ENCODE results near the gene FGF14. TPM values are rescaled to one million over a fixed set of nuclear protein-coding genes. Genes with fewer than 3 reads are reported as not detected.

FGF14 gene
- total RNA-seq, 4 donors from 2014 or later = under 0.01 to 2.4 (median 0.99) TPM

- no peaks in the 10 kb centered on the region for H3K9me3 ChIP-seq
- intact Hi-C loops (cut with DNase I; ENCODE audit: low total_unique reads) = no loop called here
- H3K4me1 ChIP-seq = no peaks in the 10 kb centered on the region
- H3K27ac ChIP-seq = no peak overlapping the region
- no peak overlapping the region for H3K4me3 ChIP-seq
- WGBS, 2 donors (ENCODE audit: low coverage in 1 of 2) = 79% methylated on average over 3 to 5 of the region's 5 CpGs
- no peaks in the 10 kb centered on the region for H3K36me3 ChIP-seq
- no peaks in the 10 kb centered on the region for H3K27me3 ChIP-seq
- TF ChIP-seq EP300 (IDR thresholded peaks at IDR 0.05; ENCODE audit: low read depth) (no peak), CTCF (IDR thresholded peaks at IDR 0.05) (no peak), POLR2AphosphoS5 (IDR thresholded peaks at IDR 0.05) (no peak), POLR2A (IDR thresholded peaks at IDR 0.05) (no peak)
- DNase-seq = no peak
- in situ Hi-C loops (cut with MboI; ENCODE audit: low pct_ligation_motif_present in 1 of 4, low pct_unique_long_range_greater_than_20kb in 1 of 4, low sequenced_read_pairs in 3 of 4) = no loop called here
Measured at GRCh38 chr13:102033857-102034331, 368.0 kb downstream of the FGF14 start.

- no peaks in the 10 kb centered on the region for H3K4me1 ChIP-seq
- TF ChIP-seq EP300 (IDR thresholded peaks at IDR 0.05; ENCODE audit: low read depth) (no peak), POLR2AphosphoS5 (IDR thresholded peaks at IDR 0.05) (no peak), CTCF (IDR thresholded peaks at IDR 0.05) (no peak), POLR2A (IDR thresholded peaks at IDR 0.05) (no peak)
- H3K27ac ChIP-seq = no peak overlapping the region
- H3K27me3 ChIP-seq = no peaks in the 10 kb centered on the region
- 80 to 84% methylated on average over 7 of the region's 7 CpGs for WGBS, 2 donors (ENCODE audit: low coverage in 1 of 2)
- H3K9me3 ChIP-seq = no peaks in the 10 kb centered on the region
- intact Hi-C loops (cut with DNase I; ENCODE audit: low total_unique reads) = no loop called here
- no peak overlapping the region for H3K4me3 ChIP-seq
- no peak for DNase-seq
- in situ Hi-C loops (cut with MboI; ENCODE audit: low pct_ligation_motif_present in 1 of 4, low pct_unique_long_range_greater_than_20kb in 1 of 4, low sequenced_read_pairs in 3 of 4) = no loop called here
- H3K36me3 ChIP-seq = no peaks in the 10 kb centered on the region
Measured at GRCh38 chr13:102033386-102033785, 368.5 kb downstream of the FGF14 start.

GRCh38 chr13:102028868-102029267 lies 373.0 kb downstream of the FGF14 start:
- TF ChIP-seq EP300 (IDR thresholded peaks at IDR 0.05; ENCODE audit: low read depth) = no peak
- no peak for TF ChIP-seq POLR2AphosphoS5 (IDR thresholded peaks at IDR 0.05)
- TF ChIP-seq CTCF (IDR thresholded peaks at IDR 0.05) = no peak
- no peak for TF ChIP-seq POLR2A (IDR thresholded peaks at IDR 0.05)
- in situ Hi-C loops (cut with MboI; ENCODE audit: low pct_ligation_motif_present in 1 of 4, low pct_unique_long_range_greater_than_20kb in 1 of 4, low sequenced_read_pairs in 3 of 4) = no loop called here
- Histone ChIP-seq H3K27ac (no peak overlapping the region), H3K27me3 (no peaks in the 10 kb centered on the region), H3K4me1 (no peaks in the 10 kb centered on the region), H3K9me3 (no peaks in the 10 kb centered on the region), H3K36me3 (no peaks in the 10 kb centered on the region), H3K4me3 (no peak overlapping the region)
- WGBS, 2 donors (ENCODE audit: low coverage in 1 of 2) = 38 to 39% methylated on average over 3 to 5 of the region's 5 CpGs
- DNase-seq = no peak
- intact Hi-C loops (cut with DNase I; ENCODE audit: low total_unique reads) = no loop called here

GRCh38 chr13:102028206-102028605 lies 373.6 kb downstream of the FGF14 start:
- no peak for DNase-seq
- TF ChIP-seq POLR2AphosphoS5 (IDR thresholded peaks at IDR 0.05) (no peak), EP300 (IDR thresholded peaks at IDR 0.05; ENCODE audit: low read depth) (no peak), POLR2A (IDR thresholded peaks at IDR 0.05) (no peak), CTCF (IDR thresholded peaks at IDR 0.05) (no peak)
- intact Hi-C loops (cut with DNase I; ENCODE audit: low total_unique reads) = no loop called here

More at GRCh38 chr13:102028206-102028605, 373.6 kb downstream of the FGF14 start:
- 62 to 64% methylated on average over 4 of the region's 4 CpGs for WGBS, 2 donors (ENCODE audit: low coverage in 1 of 2)
- Histone ChIP-seq H3K4me1 (no peaks in the 10 kb centered on the region), H3K9me3 (no peaks in the 10 kb centered on the region), H3K4me3 (no peak overlapping the region), H3K27me3 (no peaks in the 10 kb centered on the region), H3K36me3 (no peaks in the 10 kb centered on the region), H3K27ac (no peak overlapping the region)
- in situ Hi-C loops (cut with MboI; ENCODE audit: low pct_ligation_motif_present in 1 of 4, low pct_unique_long_range_greater_than_20kb in 1 of 4, low sequenced_read_pairs in 3 of 4) = no loop called here
